GM12892 (cell line): ENCODE data around the gene CENPV.

Source experiments
- POLR2A ChIP-seq: IDR thresholded peaks from 2 replicates; pipeline ENCODE4 v1.6.1; 2011; ENCODE audit warnings: low read depth, low read length, control low read depth
- POLR2AphosphoS5 ChIP-seq: IDR thresholded peaks from 2 replicates; pipeline ENCODE4 v1.6.1; 2011; ENCODE audit warnings: low read depth, low read length, control low read depth
- TAF1 ChIP-seq: IDR thresholded peaks from 2 replicates; pipeline ENCODE4 v1.6.1; 2011; ENCODE audit warnings: low read depth, mild to moderate bottlenecking, control low read depth, low read length, borderline replicate concordance

GRCh38 chr17:16371742-16372141, 18.5 kb upstream of the CENPV start:
- no peak for TF ChIP-seq POLR2A
- no peak for TF ChIP-seq POLR2AphosphoS5
- TF ChIP-seq TAF1: no peak
